ENCODE results near the gene STARD10.

GRCh38 chr11:72755713-72756285 lies 38.0 kb downstream of the STARD10 start:
- no peak for TF ChIP-seq BRD4 (IDR thresholded peaks at IDR 0.05)
- no peak for TF ChIP-seq STAT5A (IDR thresholded peaks at IDR 0.05; ENCODE audit: borderline replicate concordance, low read length)
- no peak for TF ChIP-seq ZKSCAN8 (CRISPR knock-in tag; IDR thresholded peaks at IDR 0.05)
- TF ChIP-seq POLR2A (conservative IDR thresholded peaks at IDR 0.05), result no peak
- no peak for TF ChIP-seq SIRT6 (IDR thresholded peaks at IDR 0.05; ENCODE audit: low read depth, low read length)
- TF ChIP-seq, protein P1, sequence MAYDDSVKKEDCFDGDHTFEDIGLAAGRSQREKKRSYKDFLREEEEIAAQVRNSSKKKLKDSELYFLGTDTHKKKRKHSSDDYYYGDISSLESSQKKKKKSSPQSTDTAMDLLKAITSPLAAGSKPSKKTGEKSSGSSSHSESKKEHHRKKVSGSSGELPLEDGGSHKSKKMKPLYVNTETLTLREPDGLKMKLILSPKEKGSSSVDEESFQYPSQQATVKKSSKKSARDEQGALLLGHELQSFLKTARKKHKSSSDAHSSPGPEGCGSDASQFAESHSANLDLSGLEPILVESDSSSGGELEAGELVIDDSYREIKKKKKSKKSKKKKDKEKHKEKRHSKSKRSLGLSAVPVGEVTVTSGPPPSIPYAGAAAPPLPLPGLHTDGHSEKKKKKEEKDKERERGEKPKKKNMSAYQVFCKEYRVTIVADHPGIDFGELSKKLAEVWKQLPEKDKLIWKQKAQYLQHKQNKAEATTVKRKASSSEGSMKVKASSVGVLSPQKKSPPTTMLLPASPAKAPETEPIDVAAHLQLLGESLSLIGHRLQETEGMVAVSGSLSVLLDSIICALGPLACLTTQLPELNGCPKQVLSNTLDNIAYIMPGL (CRISPR knock-in tag; IDR thresholded peaks at IDR 0.05), result no peak
- TF ChIP-seq ZNF263 (CRISPR knock-in tag; IDR thresholded peaks at IDR 0.05; ENCODE audit: borderline replicate concordance), result no peak
- TF ChIP-seq ZNF23 (CRISPR knock-in tag; IDR thresholded peaks at IDR 0.05), result no peak
- TF ChIP-seq, protein P2, sequence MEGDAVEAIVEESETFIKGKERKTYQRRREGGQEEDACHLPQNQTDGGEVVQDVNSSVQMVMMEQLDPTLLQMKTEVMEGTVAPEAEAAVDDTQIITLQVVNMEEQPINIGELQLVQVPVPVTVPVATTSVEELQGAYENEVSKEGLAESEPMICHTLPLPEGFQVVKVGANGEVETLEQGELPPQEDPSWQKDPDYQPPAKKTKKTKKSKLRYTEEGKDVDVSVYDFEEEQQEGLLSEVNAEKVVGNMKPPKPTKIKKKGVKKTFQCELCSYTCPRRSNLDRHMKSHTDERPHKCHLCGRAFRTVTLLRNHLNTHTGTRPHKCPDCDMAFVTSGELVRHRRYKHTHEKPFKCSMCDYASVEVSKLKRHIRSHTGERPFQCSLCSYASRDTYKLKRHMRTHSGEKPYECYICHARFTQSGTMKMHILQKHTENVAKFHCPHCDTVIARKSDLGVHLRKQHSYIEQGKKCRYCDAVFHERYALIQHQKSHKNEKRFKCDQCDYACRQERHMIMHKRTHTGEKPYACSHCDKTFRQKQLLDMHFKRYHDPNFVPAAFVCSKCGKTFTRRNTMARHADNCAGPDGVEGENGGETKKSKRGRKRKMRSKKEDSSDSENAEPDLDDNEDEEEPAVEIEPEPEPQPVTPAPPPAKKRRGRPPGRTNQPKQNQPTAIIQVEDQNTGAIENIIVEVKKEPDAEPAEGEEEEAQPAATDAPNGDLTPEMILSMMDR (IDR thresholded peaks at IDR 0.05 in 2 of 3, conservative IDR thresholded peaks at IDR 0.05 in 1 of 3; ENCODE audit: insufficient read depth in 2 of 3, low read depth in 1 of 3, low read length in 3 of 3), result no peak
- TF ChIP-seq RFX5 (IDR thresholded peaks at IDR 0.05; ENCODE audit: low read depth, low read length), result no peak
- TF ChIP-seq SAFB2 (IDR thresholded peaks at IDR 0.05; ENCODE audit: borderline replicate concordance, low read depth, low read length, severe bottlenecking), result no peak
- TF ChIP-seq ZNF609 (CRISPR knock-in tag; IDR thresholded peaks at IDR 0.05; ENCODE audit: borderline replicate concordance), result no peak
- TF ChIP-seq POLR2AphosphoS5 (IDR thresholded peaks at IDR 0.05; ENCODE audit: control insufficient read depth, insufficient read depth, low read depth, low read length), result no peak
- TF ChIP-seq ZNF121 (CRISPR knock-in tag; conservative IDR thresholded peaks at IDR 0.05), result no peak

Measured in K562 (cell line).